ENCODE results near the gene SLC35F4.
"Not testable (repeated sequence)": the region's sequence is repeated elsewhere in the genome, so short reads cannot be mapped to it uniquely, and the experiment has no call there.

The SLC35F4 gene

GRCh38 chr14:57722141-57722540 lies 143.8 kb downstream of the SLC35F4 start:
- not testable (repeated sequence) for DNase-seq

GRCh38 chr14:57714487-57714931 lies 151.4 kb downstream of the SLC35F4 start:
- no peak for DNase-seq

GRCh38 chr14:57712698-57713097 lies 153.2 kb downstream of the SLC35F4 start:
- no peak for DNase-seq

- no peak for DNase-seq
Observed at GRCh38 chr14:57712102-57712501, 153.8 kb downstream of the SLC35F4 start.

GRCh38 chr14:57709909-57710308 lies 156.0 kb downstream of the SLC35F4 start:
- no peak for DNase-seq

- DNase-seq = not testable (repeated sequence)
Observed at GRCh38 chr14:57709086-57709485, 156.8 kb downstream of the SLC35F4 start.

GRCh38 chr14:57707219-57707618 lies 158.7 kb downstream of the SLC35F4 start:
- no peak for DNase-seq

GRCh38 chr14:57704763-57705162 lies 161.1 kb downstream of the SLC35F4 start:
- no peak for DNase-seq

GRCh38 chr14:57699947-57700346 lies 165.9 kb downstream of the SLC35F4 start:
- DNase-seq = no peak

- no peak for DNase-seq
Observed at GRCh38 chr14:57692671-57693070, 173.2 kb downstream of the SLC35F4 start.

- DNase-seq = no peak
Observed at GRCh38 chr14:57687416-57687815, 178.5 kb downstream of the SLC35F4 start.

- no peak for DNase-seq
Observed at GRCh38 chr14:57686304-57686703, 179.6 kb downstream of the SLC35F4 start.

- no peak for DNase-seq
Observed at GRCh38 chr14:57671021-57671420, 194.9 kb downstream of the SLC35F4 start.

GRCh38 chr14:57660208-57660607 lies 205.7 kb downstream of the SLC35F4 start:
- no peak for DNase-seq

- no peak for DNase-seq
Observed at GRCh38 chr14:57659052-57659451, 206.8 kb downstream of the SLC35F4 start.

- DNase-seq = no peak
Observed at GRCh38 chr14:57657487-57657886, 208.4 kb downstream of the SLC35F4 start.

GRCh38 chr14:57656853-57657252 lies 209.0 kb downstream of the SLC35F4 start:
- no peak for DNase-seq

GRCh38 chr14:57652769-57653168 lies 213.1 kb downstream of the SLC35F4 start:
- no peak for DNase-seq

- DNase-seq = no peak
Observed at GRCh38 chr14:57641776-57642175, 224.1 kb downstream of the SLC35F4 start.

GRCh38 chr14:57640036-57640435 lies 225.9 kb downstream of the SLC35F4 start:
- DNase-seq = no peak

GRCh38 chr14:57637901-57638300 lies 228.0 kb downstream of the SLC35F4 start:
- no peak for DNase-seq

- DNase-seq = no peak
Observed at GRCh38 chr14:57634335-57634734, 231.6 kb downstream of the SLC35F4 start.

- DNase-seq = no peak
Observed at GRCh38 chr14:57632649-57633048, 233.2 kb downstream of the SLC35F4 start.

GRCh38 chr14:57617510-57617909 lies 248.4 kb downstream of the SLC35F4 start:
- no peak for DNase-seq

GRCh38 chr14:57612946-57613345 lies 252.9 kb downstream of the SLC35F4 start:
- DNase-seq = no peak

- DNase-seq = no peak
Observed at GRCh38 chr14:57611555-57612075, 254.3 kb downstream of the SLC35F4 start.
